Astrocyte of the cerebellum (primary cell): ENCODE measurements around the gene FADS6.
"Not testable (repeated sequence)": the region's sequence is repeated elsewhere in the genome, so short reads cannot be mapped to it uniquely, and the experiment has no call there.

Source experiments
- DNase-seq: peaks from one replicate; pipeline ENCODE4 v3.0.0-alpha.2; 2011; ENCODE audit warnings: low read depth
- H3K4me3 ChIP-seq: 2 replicates; pipeline ENCODE4 v1.5.1; 2011; ENCODE audit warnings: mild to moderate bottlenecking, low read depth, low read length, moderate library complexity
- in situ Hi-C: cut with HindIII; loops from 2 replicates; pipeline ENCODE4 v1.10.0; 2017; ENCODE audit warnings: low sequenced_read_pairs
- TF ChIP-seq, protein P1 (sequence below): IDR thresholded peaks from 2 replicates; pipeline ENCODE4 v1.5.1; 2012; ENCODE audit warnings: low read length, low read depth, moderate library complexity, mild to moderate bottlenecking; ENCODE audit errors: missing control alignments

The FADS6 gene

GRCh38 chr17:74920306-74920620, 26.8 kb upstream of the FADS6 start:
- H3K4me3 ChIP-seq = no peak overlapping the region
- in situ Hi-C loops = no loop called here
- DNase-seq = no peak
- TF ChIP-seq, protein P1, sequence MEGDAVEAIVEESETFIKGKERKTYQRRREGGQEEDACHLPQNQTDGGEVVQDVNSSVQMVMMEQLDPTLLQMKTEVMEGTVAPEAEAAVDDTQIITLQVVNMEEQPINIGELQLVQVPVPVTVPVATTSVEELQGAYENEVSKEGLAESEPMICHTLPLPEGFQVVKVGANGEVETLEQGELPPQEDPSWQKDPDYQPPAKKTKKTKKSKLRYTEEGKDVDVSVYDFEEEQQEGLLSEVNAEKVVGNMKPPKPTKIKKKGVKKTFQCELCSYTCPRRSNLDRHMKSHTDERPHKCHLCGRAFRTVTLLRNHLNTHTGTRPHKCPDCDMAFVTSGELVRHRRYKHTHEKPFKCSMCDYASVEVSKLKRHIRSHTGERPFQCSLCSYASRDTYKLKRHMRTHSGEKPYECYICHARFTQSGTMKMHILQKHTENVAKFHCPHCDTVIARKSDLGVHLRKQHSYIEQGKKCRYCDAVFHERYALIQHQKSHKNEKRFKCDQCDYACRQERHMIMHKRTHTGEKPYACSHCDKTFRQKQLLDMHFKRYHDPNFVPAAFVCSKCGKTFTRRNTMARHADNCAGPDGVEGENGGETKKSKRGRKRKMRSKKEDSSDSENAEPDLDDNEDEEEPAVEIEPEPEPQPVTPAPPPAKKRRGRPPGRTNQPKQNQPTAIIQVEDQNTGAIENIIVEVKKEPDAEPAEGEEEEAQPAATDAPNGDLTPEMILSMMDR = no peak

DNA sequence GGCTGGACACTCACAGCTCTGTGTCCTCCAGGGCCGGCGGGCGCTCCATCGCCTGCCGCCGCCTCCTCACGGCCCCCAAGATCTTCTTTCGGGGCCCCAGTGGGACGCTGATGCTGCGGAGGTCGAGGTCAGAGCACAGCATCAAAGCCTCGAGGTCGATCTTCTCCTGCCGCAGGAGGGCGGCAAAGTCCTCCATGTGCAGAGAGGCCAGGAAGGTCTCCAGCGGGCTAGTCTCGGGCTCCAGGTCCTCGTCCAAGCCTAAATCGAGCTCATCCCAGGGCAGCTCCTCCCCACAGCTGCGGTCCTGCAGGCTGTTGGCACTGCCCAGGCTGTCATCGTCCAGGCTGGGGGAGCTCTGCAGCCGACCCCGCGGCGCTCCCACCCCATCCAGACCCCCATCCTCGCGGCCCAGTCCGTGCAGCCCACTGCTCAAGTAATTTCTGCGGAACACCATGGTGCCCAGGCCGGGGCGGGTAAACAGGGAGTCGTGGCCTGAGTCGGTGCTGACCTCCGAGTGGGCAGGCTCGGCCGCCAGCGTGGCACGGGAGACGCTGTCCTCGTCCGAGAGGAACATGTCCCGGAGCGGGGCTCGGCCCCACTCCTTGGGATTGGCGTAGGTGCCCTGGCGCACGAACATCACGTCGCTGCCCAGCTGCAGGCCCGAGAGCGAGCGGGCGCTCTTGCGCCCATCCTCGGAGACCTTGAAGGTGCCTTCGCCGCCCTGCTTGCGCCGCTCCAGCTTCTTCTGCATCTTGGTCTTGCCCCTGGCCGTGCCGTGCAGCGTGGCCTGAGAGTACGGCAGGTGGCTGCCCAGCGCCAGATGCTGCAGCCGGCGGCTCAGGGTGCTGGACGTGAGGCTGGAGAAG, 26.2 kb upstream of the FADS6 start:
- in situ Hi-C loops = no loop called here
- TF ChIP-seq, protein P1 = peak; percentile 13
- H3K4me3 ChIP-seq = no peak overlapping the region
- DNase-seq = no peak

DNA sequence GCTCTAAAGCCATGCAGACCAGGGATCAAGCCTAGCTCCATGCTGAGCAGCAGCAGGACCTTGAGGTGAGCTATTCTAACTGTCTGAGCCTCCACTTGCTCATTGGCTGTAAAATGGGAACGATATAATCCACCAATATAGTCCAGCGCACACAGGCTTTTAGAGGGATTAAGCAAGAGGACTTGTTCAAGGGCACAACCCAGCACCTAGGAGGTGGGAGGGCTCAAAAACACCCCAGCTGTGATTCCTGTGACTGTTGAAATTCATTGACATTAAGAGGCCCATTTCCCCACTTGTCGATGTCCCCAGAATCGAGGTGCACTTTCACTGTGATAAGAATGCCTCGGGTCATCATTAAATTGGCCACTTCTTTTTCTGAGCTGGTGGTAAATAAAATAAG, 25.5 kb upstream of the FADS6 start:
- in situ Hi-C loops = no loop called here
- no peak overlapping the region for H3K4me3 ChIP-seq
- DNase-seq = no peak
- TF ChIP-seq, protein P1 = no peak

DNA sequence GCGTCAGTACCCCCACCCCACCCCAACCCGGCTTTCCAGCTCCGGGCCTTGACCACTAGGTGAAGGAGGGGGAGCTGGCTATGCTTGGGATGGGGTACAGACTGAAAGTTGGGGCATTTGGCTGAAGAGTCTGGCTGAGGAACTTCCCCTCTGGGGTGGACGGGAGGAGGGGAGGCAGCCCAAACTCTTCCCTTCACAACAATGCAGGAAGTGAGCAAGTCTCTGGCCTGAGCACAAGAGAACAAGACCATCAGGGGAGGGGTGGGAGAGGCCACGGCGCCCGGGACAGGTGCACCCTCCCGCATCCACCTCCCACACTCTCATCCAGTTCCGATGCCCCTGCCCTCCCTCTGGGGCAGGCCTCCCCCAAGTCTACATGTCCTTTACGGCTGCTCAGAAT, 24.0 kb upstream of the FADS6 start:
- DNase-seq = no peak
- TF ChIP-seq, protein P1 = no peak
- in situ Hi-C loops = no loop called here
- no peak overlapping the region for H3K4me3 ChIP-seq

DNA sequence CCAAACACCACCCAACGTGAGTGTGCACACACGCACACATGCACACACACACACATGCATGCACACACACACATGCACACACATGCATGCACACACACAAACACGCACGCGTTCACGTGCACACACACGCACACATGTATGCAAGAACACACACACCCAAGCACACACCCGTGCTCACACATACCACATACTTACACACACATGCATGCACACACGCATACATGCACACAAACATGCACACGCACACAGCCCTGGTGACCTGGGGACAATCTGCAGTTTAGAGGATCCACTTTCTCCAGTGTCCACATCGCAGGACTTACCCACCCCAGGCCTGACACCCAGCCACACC, 23.4 kb upstream of the FADS6 start:
- no peak for DNase-seq
- TF ChIP-seq, protein P1 = no peak
- no peak overlapping the region for H3K4me3 ChIP-seq
- in situ Hi-C loops = no loop called here

GRCh38 chr17:74916136-74916850, 22.9 kb upstream of the FADS6 start:
- TF ChIP-seq, protein P1 = no peak
- H3K4me3 ChIP-seq = no peak overlapping the region
- DNase-seq = no peak
- in situ Hi-C loops = no loop called here

- H3K4me3 ChIP-seq, in situ Hi-C loops: not testable (repeated sequence)
Observed at GRCh38 chr17:74911423-74911822, 18.0 kb upstream of the FADS6 start.

GRCh38 chr17:74909097-74909496, 15.7 kb upstream of the FADS6 start:
- in situ Hi-C loops, DNase-seq, H3K4me3 ChIP-seq: not testable (repeated sequence)

More at GRCh38 chr17:74911423-74911822, 18.0 kb upstream of the FADS6 start:
- DNase-seq = not testable (repeated sequence)
